Umbilical cord (tissue), 2 donors: ENCODE results near the gene GCSAM. TPM values are rescaled to one million over a fixed set of nuclear protein-coding genes. Genes with fewer than 3 reads are reported as not detected.

Source experiments
- DNase-seq: peaks from one replicate; pipeline ENCODE4 v3.0.0-alpha.2; 2015; ENCODE audit warnings: low spot score
- total RNA-seq: library from RNA; depleted of rRNA; stranded (reverse); fragments of >200 nt; gene quantifications from one replicate; pipeline ENCODE4 v1.2.3, GENCODE V29; 2014; ENCODE audit warnings: low replicate concordance; ENCODE audit not compliant: insufficient read depth

GCSAM gene
- total RNA-seq, 1 donor from 2014 or later: 1.2 TPM

DNA sequence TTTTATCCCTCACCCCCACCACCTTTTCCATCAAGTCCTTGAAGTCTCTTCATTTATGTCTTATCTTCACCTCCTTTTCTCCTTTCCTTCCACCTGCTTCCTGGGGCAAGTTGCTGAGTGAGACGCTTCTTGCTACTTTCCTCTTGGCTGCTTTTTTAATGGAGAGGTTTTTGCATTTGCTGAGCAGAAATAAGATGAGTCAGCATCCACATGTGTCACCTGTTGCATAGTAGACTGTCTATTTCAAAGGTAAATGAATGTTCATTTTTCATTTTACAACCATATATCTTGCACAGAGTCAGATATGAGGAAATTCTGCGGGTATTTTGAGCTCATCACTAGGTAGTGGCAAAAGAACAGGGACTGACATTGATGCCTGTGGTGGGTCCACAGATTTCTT is 28.3 kb downstream of the GCSAM start:
- DNase-seq: no peak

DNA sequence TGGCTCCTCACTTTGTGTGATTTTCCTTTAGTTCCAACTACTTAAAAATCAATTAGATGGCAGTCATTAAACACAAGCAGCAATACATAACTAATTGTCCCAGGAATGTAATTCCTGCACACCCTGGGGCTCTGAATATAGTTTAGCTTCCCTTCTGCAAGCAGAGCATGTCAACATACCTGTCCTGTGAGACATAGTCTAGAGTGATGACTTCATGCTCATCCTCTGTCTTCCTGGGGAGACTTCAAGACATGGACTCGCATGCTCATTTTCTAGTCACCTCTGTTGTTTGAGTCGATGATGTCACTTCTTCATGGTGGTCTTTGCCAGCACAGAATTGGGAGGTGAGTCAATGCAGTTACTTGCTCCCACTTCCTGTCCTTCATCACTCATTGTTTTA is 31.1 kb downstream of the GCSAM start:
- no peak for DNase-seq

GRCh38 chr3:112097378-112097777 is 35.7 kb downstream of the GCSAM start:
- DNase-seq: peak; percentile 83

GRCh38 chr3:112096176-112096575 is 36.9 kb downstream of the GCSAM start:
- DNase-seq: no peak

DNA sequence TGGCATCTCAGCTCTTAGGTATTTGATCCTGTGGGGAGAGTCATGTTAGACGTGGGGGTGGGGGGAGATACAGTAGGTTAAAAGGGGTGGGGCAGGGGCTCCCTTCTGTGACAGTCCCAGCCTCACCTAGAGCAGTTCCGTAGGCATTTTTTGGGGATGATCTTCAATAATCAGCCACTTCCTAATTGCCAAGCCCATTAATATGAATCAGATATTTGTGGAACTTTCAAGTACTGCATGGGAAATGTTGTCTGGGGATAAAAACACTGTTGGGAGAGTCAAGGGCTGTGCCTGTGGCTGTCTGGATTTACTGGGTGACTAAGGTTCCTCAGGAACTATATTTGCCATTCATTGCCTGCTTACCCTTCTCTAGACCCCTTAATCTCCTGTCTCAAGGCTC is 37.3 kb downstream of the GCSAM start:
- DNase-seq: no peak

DNA sequence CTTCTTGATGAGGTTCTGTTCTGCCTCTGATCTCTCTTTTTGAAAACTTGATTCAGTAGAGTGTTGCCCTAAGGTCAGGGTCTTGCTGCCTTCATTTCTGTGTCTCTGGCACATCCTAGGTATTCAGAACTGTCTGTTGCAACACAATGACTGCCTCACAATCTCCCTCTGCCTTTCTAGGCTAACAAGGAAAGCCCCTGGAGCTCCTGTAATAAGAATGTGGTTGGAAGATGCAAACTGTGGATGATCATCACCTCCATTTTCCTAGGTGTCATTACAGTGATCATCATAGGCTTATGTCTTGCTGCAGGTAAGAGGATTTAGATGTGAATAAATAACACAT is 39.9 kb downstream of the GCSAM start:
- DNase-seq: no peak

- peak; percentile 55 for DNase-seq
These were observed 40.4 kb downstream of the GCSAM start for GRCh38 chr3:112092496-112093179.

GRCh38 chr3:112090887-112091586 is 42.0 kb downstream of the GCSAM start:
- no peak for DNase-seq

- DNase-seq: no peak
These were observed 42.8 kb downstream of the GCSAM start for GRCh38 chr3:112089956-112090886.

DNA sequence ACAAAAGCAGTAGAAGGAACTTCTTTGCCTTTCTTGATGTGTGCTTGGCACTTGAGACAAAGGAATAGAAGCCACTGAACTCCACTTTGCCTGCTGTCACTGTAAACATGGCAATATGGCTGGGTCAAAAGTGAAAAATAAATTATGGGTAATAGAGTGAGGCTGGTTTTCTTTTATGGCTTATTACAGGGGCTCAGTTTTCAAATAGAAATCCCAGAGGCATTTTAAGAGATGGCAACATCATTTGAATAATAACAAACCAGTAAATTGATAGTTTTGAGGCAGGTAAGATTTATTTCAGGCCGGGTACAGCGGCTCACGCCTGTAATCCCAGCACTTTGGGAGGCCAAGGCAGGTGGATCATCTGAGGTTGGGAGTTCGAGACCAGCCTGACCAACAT is 44.1 kb downstream of the GCSAM start:
- DNase-seq: no peak

DNA sequence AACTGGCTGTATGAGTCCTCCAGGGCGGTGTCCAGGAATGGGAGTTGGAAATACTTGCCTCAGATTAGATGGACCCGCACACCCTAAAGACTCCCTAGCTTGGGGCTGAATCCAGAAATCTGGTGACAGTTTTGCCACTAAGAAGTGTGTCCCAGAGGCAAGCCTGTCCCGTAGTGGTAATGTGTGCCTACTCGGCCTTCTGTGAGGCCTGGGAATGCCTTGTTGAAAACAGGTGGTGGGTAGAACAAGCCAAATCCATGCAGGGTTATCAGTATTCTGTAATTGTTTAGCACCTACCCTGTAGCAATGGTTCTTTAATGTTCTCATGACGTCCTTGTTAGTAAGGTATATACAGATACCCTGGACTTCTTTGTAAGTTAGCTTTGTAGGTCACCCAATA is 45.3 kb downstream of the GCSAM start:
- DNase-seq: no peak

- DNase-seq: no peak
These were observed 46.0 kb downstream of the GCSAM start for GRCh38 chr3:112086875-112087524.

GRCh38 chr3:112086076-112086854 is 46.8 kb downstream of the GCSAM start, which contains the start of gene C3orf52:
Gene C3orf52 (plus strand): TSS chr3:112086389. CDS start chr3:112086408, 19 bp downstream.
- DNase-seq: peak; percentile 79

DNA sequence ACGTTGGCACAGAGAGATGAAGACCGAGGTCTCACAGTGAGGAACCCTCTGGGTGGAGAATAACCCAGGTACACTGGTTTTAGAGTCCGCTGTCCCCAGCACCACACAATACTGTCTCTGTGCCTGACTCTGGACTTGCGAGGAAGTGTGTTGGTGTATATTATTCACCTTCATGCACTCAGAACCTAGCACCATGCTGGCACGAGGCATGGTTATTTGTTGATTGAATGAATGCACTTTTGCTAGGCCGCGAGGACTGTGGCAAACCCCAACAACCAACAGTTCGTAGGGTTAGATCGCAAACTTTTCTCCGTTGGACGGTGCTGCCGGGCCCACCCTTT is 47.3 kb downstream of the GCSAM start:
- no peak for DNase-seq

GRCh38 chr3:112084980-112085705 is 47.9 kb downstream of the GCSAM start:
- DNase-seq: no peak

DNA sequence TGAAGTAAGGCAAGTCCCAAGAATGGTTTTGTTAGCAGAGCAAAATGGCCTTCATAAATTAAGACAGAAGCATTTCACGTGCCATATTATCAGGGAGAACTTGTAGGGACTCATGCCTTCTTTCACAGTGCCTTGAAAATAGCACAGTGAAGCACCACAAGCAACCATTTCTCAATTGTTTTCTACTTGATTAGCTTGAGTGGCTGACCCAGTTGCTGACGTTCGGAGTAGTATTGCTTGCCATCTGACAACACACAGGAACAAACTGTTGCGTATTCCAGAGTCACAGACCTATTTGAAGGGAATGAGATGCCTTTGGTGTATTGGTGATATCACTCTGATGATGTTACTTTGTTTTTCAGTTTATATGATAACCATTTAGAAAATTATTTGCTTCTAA is 49.8 kb downstream of the GCSAM start:
- DNase-seq: no peak

DNA sequence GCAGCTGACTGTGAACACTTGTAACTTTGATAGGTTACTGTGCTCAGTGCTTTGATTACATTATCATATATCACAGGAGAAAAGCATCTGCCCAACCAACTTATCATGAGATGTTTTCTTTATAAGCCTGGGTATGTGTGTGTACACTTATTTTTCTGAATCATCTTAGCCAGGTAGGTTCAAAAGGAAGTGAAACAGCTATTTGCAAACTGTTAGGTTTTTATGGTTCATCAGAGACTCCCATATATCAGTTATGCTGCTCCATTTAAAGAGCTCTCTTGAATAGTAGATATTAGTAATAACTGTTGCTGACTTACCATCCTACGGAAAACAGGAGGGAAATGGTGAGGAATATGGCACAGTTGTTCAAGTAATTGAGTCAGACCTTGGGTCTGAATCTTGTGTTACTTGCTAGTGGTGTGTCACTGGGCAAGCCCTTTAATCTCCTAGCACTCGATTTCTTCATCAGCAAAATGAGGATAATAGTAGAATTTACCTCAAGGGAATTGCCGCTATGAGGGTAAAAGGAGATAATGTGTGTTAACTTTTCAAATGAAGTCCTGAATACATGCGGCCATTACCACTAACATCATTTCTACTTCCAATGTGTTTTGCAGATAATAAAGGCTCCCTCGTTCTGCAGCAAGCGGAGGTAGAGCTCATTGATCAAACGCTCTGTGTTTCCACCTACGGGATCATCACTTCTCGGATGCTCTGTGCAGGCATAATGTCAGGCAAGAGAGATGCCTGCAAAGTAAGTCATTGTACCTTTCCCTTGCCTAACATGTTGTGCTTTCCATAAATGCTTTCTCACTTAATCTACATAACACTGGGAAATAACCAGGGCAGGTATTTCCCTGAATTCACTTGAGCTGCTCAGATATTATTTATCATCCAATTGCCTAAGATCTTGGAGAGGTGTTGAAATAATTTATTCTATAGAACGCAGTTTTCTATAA is 54.6 kb downstream of the GCSAM start:
- DNase-seq: no peak

GRCh38 chr3:112074616-112075497 is 58.2 kb downstream of the GCSAM start:
- DNase-seq: peak; percentile 87
